ENCODE results near the gene C2.
"Not testable (repeated sequence)": the region's sequence is repeated elsewhere in the genome, so short reads cannot be mapped to it uniquely, and the experiment has no call there.

- TF ChIP-seq, protein P1, sequence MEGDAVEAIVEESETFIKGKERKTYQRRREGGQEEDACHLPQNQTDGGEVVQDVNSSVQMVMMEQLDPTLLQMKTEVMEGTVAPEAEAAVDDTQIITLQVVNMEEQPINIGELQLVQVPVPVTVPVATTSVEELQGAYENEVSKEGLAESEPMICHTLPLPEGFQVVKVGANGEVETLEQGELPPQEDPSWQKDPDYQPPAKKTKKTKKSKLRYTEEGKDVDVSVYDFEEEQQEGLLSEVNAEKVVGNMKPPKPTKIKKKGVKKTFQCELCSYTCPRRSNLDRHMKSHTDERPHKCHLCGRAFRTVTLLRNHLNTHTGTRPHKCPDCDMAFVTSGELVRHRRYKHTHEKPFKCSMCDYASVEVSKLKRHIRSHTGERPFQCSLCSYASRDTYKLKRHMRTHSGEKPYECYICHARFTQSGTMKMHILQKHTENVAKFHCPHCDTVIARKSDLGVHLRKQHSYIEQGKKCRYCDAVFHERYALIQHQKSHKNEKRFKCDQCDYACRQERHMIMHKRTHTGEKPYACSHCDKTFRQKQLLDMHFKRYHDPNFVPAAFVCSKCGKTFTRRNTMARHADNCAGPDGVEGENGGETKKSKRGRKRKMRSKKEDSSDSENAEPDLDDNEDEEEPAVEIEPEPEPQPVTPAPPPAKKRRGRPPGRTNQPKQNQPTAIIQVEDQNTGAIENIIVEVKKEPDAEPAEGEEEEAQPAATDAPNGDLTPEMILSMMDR (IDR thresholded peaks at IDR 0.05) = not testable (repeated sequence)
- not testable (repeated sequence) for TF ChIP-seq POLR2A (IDR thresholded peaks at IDR 0.05)
These were observed 20.8 kb upstream of the C2 start for GRCh38 chr6:31906727-31907126.

Measured in vagina (tissue), 2 donors.